OCI-LY7 (cell line): ENCODE results near the gene ZRSR2. TPM values are rescaled to one million over a fixed set of nuclear protein-coding genes. Genes with fewer than 3 reads are reported as not detected.

Experiments used
- BruUV-seq: library from RNA; stranded (reverse); fragments of 400-500 nt; replicated peaks from 2 replicates; lab custom pipeline; 2021; lab: Mats Ljungman, UMichigan
- CTCF ChIA-PET: fragments of 300-600 bp; sonication (Branson Sonifier 250); formaldehyde crosslinking; loops from one replicate; lab custom pipeline; 2022; ENCODE audit warnings: antibody characterized with exemption; ENCODE audit not compliant: unreplicated experiment; lab: Charles Lee
- POLR2A ChIA-PET: fragments of 300-600 bp; sonication (Branson Sonifier 250); formaldehyde crosslinking; loops from one replicate; lab custom pipeline; 2022; ENCODE audit warnings: antibody characterized with exemption; lab: Charles Lee
- DNase-seq: peaks from one replicate; pipeline ENCODE4 v3.0.0-alpha.2; 2015; ENCODE audit warnings: low spot score
- H2AFZ ChIP-seq: fragments of 200-600 bp; sonication (generic), shearing (Covaris generic); 2 replicates; pipeline ENCODE4 v1.6.1; 2014; ENCODE audit warnings: mild to moderate bottlenecking, antibody characterized with exemption, low read length, moderate library complexity
- H3K27ac ChIP-seq: fragments of 200-600 bp; sonication (generic); 2 replicates; pipeline ENCODE4 v1.5.1; 2014; ENCODE audit warnings: mixed run types, low read depth, mild to moderate bottlenecking, moderate library complexity, low read length, inconsistent platforms; ENCODE audit not compliant: poor library complexity, severe bottlenecking
- H3K36me3 ChIP-seq: fragments of 200-600 bp; sonication (generic); 2 replicates; pipeline ENCODE4 v1.6.1; 2014; ENCODE audit warnings: mild to moderate bottlenecking, antibody characterized with exemption, low read length, moderate library complexity, mixed read lengths; ENCODE audit not compliant: insufficient read depth
- H3K4me1 ChIP-seq: fragments of 200-600 bp; sonication (generic); 2 replicates; pipeline ENCODE4 v1.5.1; 2014; ENCODE audit warnings: mild to moderate bottlenecking, low read length; ENCODE audit not compliant: insufficient read depth, poor library complexity, severe bottlenecking
- H3K4me2 ChIP-seq: fragments of 200-600 bp; sonication (generic); 2 replicates; pipeline ENCODE4 v1.6.1; 2014; ENCODE audit warnings: mild to moderate bottlenecking, low read length
- H3K4me3 ChIP-seq: fragments of 200-600 bp; sonication (generic); 2 replicates; pipeline ENCODE4 v1.5.1; 2014; ENCODE audit warnings: mild to moderate bottlenecking, low read depth, low read length; ENCODE audit not compliant: poor library complexity, severe bottlenecking
- H3K79me2 ChIP-seq: fragments of 200-600 bp; sonication (generic); 2 replicates; pipeline ENCODE4 v1.6.1; 2016; ENCODE audit warnings: low read depth, mild to moderate bottlenecking, low read length, moderate library complexity, mixed read lengths; ENCODE audit not compliant: insufficient read depth
- H3K9me2 ChIP-seq: fragments of 200-600 bp; sonication (generic); 2 replicates; pipeline ENCODE4 v1.6.1; 2016; ENCODE audit warnings: mild to moderate bottlenecking, low read length, mixed read lengths; ENCODE audit not compliant: insufficient read depth
- H3K9me3 ChIP-seq: fragments of 200-600 bp; sonication (generic); 2 replicates; pipeline ENCODE4 v1.6.1; 2014; ENCODE audit warnings: mild to moderate bottlenecking, mixed run types, low read length, mixed read lengths
- H4K20me1 ChIP-seq: fragments of 200-600 bp; sonication (generic); 2 replicates; pipeline ENCODE4 v1.6.1; 2014; ENCODE audit warnings: mild to moderate bottlenecking, antibody characterized with exemption, low read length, moderate library complexity, mixed read lengths; ENCODE audit not compliant: insufficient read depth
- EZH2phosphoT487 ChIP-seq: fragments of 200-600 bp; sonication (generic); IDR thresholded peaks from 2 replicates; pipeline ENCODE4 v1.6.1; 2018; ENCODE audit warnings: low read depth, borderline replicate concordance, mild to moderate bottlenecking, mixed run types, antibody characterized with exemption, low read length, moderate library complexity, mixed read lengths
- intact Hi-C: fragments of 100-400 bp; cut with micrococcal nuclease; formaldehyde crosslinking; loops from one replicate; pipeline ENCODE4 v1.10.0; 2022; ENCODE audit not compliant: unreplicated experiment
- total RNA-seq, 2 experiments: library from RNA; depleted of rRNA in 1 of 2; stranded (reverse); fragments of >200 nt in 1 of 2; shearing (Covaris generic) in 1 of 2; gene quantifications; 2 replicates each; pipeline ENCODE4 v1.2.3, GENCODE V29; 2014 to 2022
- TF ChIP-seq, protein P1 (sequence below): fragments of 200-600 bp; sonication (generic); conservative IDR thresholded peaks from 2 replicates; pipeline ENCODE4 v1.5.1; 2014; ENCODE audit warnings: mild to moderate bottlenecking, antibody characterized with exemption, low read length, moderate library complexity, mixed read lengths

The ZRSR2 gene
- total RNA-seq, 2 experiments from 2014 or later = 6.2 to 14.0 TPM

DNA sequence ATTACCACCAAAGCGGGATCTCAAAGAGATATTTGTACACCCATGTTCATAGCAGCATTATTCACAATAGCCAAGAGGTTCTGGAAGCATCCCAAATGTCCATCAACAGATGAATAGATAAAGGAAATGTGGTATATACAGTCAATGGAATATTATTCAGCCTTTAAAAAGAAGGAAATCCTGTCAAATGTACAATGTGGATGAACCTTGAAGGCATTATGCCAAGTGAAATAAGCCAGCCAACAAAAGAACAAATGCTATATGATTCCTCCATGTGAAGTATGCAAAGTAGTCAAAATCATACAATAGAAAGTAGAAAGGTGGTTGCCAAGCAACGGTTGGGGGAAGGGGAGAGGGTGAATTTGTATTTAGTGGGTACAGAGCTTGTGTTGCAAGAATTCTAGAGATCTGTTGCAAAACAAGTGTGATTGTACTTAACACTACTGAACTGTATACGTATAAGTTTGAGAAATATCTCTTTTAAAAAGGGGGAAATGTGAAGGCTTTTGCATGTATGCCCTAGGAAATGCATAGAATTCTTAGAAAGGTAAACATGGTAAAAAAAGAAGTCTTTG is 5.0 kb upstream of the ZRSR2 start:
- Histone ChIP-seq H3K27ac (no peak overlapping the region), H3K9me3 (no peaks in the 10 kb centered on the region), H3K4me3 (no peak overlapping the region), H3K4me2 (no peak overlapping the region), H2AFZ (no peak overlapping the region), H3K79me2 (no peaks in the 10 kb centered on the region), H3K4me1 (peaks cover 15% of the 10 kb centered on the region), H4K20me1 (no peaks in the 10 kb centered on the region), H3K36me3 (no peaks in the 10 kb centered on the region), H3K9me2 (no peaks in the 10 kb centered on the region)
- ChIA-PET POLR2A (interaction anchor here (0.6 kb wide), 1 partner anchor 1748 kb away, joined by 5 read pairs; no protein-coding TSS in a partner anchor), CTCF (interaction anchor here (0.6 kb wide), 1 partner anchor 1341 kb away, joined by 3 read pairs; no protein-coding TSS in a partner anchor)
- intact Hi-C loops = no loop called here
- no TSS peak for BruUV-seq
- TF ChIP-seq, protein P1, sequence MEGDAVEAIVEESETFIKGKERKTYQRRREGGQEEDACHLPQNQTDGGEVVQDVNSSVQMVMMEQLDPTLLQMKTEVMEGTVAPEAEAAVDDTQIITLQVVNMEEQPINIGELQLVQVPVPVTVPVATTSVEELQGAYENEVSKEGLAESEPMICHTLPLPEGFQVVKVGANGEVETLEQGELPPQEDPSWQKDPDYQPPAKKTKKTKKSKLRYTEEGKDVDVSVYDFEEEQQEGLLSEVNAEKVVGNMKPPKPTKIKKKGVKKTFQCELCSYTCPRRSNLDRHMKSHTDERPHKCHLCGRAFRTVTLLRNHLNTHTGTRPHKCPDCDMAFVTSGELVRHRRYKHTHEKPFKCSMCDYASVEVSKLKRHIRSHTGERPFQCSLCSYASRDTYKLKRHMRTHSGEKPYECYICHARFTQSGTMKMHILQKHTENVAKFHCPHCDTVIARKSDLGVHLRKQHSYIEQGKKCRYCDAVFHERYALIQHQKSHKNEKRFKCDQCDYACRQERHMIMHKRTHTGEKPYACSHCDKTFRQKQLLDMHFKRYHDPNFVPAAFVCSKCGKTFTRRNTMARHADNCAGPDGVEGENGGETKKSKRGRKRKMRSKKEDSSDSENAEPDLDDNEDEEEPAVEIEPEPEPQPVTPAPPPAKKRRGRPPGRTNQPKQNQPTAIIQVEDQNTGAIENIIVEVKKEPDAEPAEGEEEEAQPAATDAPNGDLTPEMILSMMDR = no peak
- no peak for TF ChIP-seq EZH2phosphoT487
- DNase-seq = no peak

DNA sequence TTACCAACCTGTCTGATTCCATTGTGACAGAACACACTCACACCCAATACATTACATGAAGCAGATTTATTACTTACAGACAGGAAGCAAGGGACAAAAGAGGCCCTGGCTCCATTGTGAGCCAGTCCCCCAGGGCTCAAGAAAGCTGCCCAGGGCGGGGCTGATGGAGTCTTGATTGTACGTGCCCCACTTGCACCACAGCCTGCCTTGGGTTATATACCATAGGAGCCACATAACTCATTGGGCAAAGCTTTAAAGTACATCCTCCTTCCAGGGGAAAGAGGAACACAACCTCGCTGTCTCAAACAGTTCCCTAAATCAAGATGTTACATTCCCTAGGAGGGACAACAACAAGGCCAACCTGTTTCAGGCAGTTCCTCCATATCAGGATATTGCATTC is 3.4 kb upstream of the ZRSR2 start:
- H3K9me3 ChIP-seq = no peaks in the 10 kb centered on the region
- CTCF ChIA-PET = no interaction called here
- no peak overlapping the region for H3K27ac ChIP-seq
- no peak overlapping the region for H2AFZ ChIP-seq
- DNase-seq = no peak
- no peak overlapping the region for H3K4me3 ChIP-seq
- peaks cover 11% of the 10 kb centered on the region; the same call in 1 of the 2 replicates for H3K79me2 ChIP-seq
- H3K36me3 ChIP-seq = no peaks in the 10 kb centered on the region
- no peak overlapping the region for H3K4me2 ChIP-seq
- POLR2A ChIA-PET = no interaction called here
- H4K20me1 ChIP-seq = no peaks in the 10 kb centered on the region
- no TSS peak for BruUV-seq
- TF ChIP-seq EZH2phosphoT487 = no peak
- TF ChIP-seq, protein P1 = no peak
- no peaks in the 10 kb centered on the region for H3K9me2 ChIP-seq
- H3K4me1 ChIP-seq = peaks cover 13% of the 10 kb centered on the region
- intact Hi-C loops = no loop called here

DNA sequence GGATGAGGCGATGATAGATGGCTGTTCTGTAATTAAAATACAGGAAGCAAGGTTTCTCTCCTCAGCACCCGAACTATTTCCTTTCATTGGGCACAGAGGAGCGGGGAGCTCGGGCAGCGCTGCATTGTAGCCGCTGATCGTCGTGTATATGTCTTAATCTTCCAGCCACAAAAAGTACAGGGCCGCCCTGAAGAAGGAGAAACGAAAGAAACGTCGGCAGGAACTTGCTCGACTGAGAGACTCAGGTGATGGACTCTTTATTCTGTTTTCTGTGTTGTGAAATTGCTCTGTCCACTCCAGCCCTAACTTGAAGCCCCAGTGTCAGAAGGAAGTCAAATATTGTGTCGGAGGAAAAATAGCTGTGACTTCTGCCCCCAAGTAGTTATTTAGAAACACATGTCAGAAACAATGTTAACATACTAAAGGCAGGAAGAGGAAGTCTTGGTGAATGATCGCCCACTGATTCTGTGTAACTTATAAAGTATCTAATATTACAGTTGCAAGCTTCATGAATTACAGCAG is 546 bp downstream of the ZRSR2 start:
- no peak for TF ChIP-seq EZH2phosphoT487
- TF ChIP-seq, protein P1 = no peak
- Histone ChIP-seq H3K4me3 (peak overlapping the region; percentile 89), H3K36me3 (peaks cover 19% of the 10 kb centered on the region), H2AFZ (peak overlapping the region; percentile 75), H3K4me1 (peaks cover 7% of the 10 kb centered on the region), H4K20me1 (no peaks in the 10 kb centered on the region), H3K9me3 (no peaks in the 10 kb centered on the region), H3K79me2 (peaks cover 36% of the 10 kb centered on the region; the same call in 1 of the 2 replicates), H3K27ac (peak overlapping the region; percentile 89), H3K4me2 (peak overlapping the region; percentile 52), H3K9me2 (no peaks in the 10 kb centered on the region)
- peak; percentile 20 for DNase-seq
- CTCF ChIA-PET = no interaction called here
- BruUV-seq = TSS peak; percentile 90
- intact Hi-C loops = loop anchor here (1.0 to 10.0 kb wide), 2 partner anchors 64 to 916 kb away; partner anchors contain the start of genes FANCB and MOSPD2
- POLR2A ChIA-PET = interaction anchor here (0.5 to 2.3 kb wide), 13 partner anchors 9 to 658 kb away, joined by 3 to 15 read pairs (median 3); partner anchors contain the start of gene CA5B
